SU-DHL-6 (cell line): ENCODE results near the gene SMAP2.

Experiments used
- CTCF ChIP-seq: fragments of 200-600 bp; sonication (generic); IDR thresholded peaks from one replicate; pipeline ENCODE4 v1.5.1; 2017; ENCODE audit warnings: antibody characterized with exemption, mild to moderate bottlenecking, low read length, moderate library complexity; ENCODE audit not compliant: insufficient read depth, poor library complexity, severe bottlenecking
- EZH2phosphoT487 ChIP-seq: fragments of 200-600 bp; sonication (generic), shearing (Covaris generic); conservative IDR thresholded peaks from 2 replicates; pipeline ENCODE4 v1.6.1; 2018; ENCODE audit warnings: mild to moderate bottlenecking, antibody characterized with exemption, low read length, moderate library complexity, mixed read lengths

GRCh38 chr1:40423951-40424618, 50.6 kb downstream of the SMAP2 start:
- TF ChIP-seq CTCF (no peak), EZH2phosphoT487 (no peak)
